ENCODE results near the gene MLYCD. TPM values are rescaled to one million over a fixed set of nuclear protein-coding genes. Genes with fewer than 3 reads are reported as not detected.
A peak's percentile ranks its signal among the peaks of the same experiment; 100 is the strongest.

The MLYCD gene
- total RNA-seq, 1 donor from 2014 or later, result 3.5 TPM

- peak; percentile 86 for DNase-seq (ENCODE audit: low read depth)
Measured at GRCh38 chr16:83954577-83955016, 55.7 kb downstream of the MLYCD start.

GRCh38 chr16:83955218-83956130 is 56.6 kb downstream of the MLYCD start:
- DNase-seq (ENCODE audit: low read depth), result no peak

GRCh38 chr16:83956336-83957289 is 57.7 kb downstream of the MLYCD start:
- peak; percentile 69 for DNase-seq (ENCODE audit: low read depth)

GRCh38 chr16:83957296-83957855 is 58.5 kb downstream of the MLYCD start:
- no peak for DNase-seq (ENCODE audit: low read depth)

- no peak for DNase-seq (ENCODE audit: low read depth)
Measured at GRCh38 chr16:83958137-83958845, 59.4 kb downstream of the MLYCD start.

- DNase-seq (ENCODE audit: low read depth), result no peak
Measured at GRCh38 chr16:83958846-83959565, 60.1 kb downstream of the MLYCD start.

GRCh38 chr16:83959656-83960434 is 60.9 kb downstream of the MLYCD start:
- DNase-seq (ENCODE audit: low read depth), result no peak

GRCh38 chr16:83960521-83961249 is 61.8 kb downstream of the MLYCD start:
- DNase-seq (ENCODE audit: low read depth), result no peak

GRCh38 chr16:83961591-83961990 is 62.7 kb downstream of the MLYCD start:
- no peak for DNase-seq (ENCODE audit: low read depth)

GRCh38 chr16:83963277-83964119 is 64.6 kb downstream of the MLYCD start:
- no peak for DNase-seq (ENCODE audit: low read depth)

- no peak for DNase-seq (ENCODE audit: low read depth)
Measured at GRCh38 chr16:83964684-83965443, 65.9 kb downstream of the MLYCD start.

- DNase-seq (ENCODE audit: low read depth), result no peak
Measured at GRCh38 chr16:83965444-83966152, 66.7 kb downstream of the MLYCD start.

- no peak for DNase-seq (ENCODE audit: low read depth)
Measured at GRCh38 chr16:83966153-83966696, 67.3 kb downstream of the MLYCD start.

- no peak for DNase-seq (ENCODE audit: low read depth)
Measured at GRCh38 chr16:83967091-83967490, 68.2 kb downstream of the MLYCD start.

GRCh38 chr16:83967838-83968305 is 69.0 kb downstream of the MLYCD start, which contains the start of gene NECAB2:
Gene NECAB2 (plus strand): TSS chr16:83968244. CDS start chr16:83968649, 405 bp downstream.
- peak; percentile 43 for DNase-seq (ENCODE audit: low read depth)
